GM19328 (cell line): ENCODE results near the gene NAA30.
A peak's percentile ranks its signal among the peaks of the same experiment; 100 is the strongest.

Experiments
- ATAC-seq: cut with Tn5 transposase; IDR thresholded peaks from one replicate; pipeline ENCODE4 v1.9.1; 2021; ENCODE audit warnings: mild to moderate bottlenecking, moderate library complexity; ENCODE audit not compliant: unreplicated experiment

Gene NAA30

DNA sequence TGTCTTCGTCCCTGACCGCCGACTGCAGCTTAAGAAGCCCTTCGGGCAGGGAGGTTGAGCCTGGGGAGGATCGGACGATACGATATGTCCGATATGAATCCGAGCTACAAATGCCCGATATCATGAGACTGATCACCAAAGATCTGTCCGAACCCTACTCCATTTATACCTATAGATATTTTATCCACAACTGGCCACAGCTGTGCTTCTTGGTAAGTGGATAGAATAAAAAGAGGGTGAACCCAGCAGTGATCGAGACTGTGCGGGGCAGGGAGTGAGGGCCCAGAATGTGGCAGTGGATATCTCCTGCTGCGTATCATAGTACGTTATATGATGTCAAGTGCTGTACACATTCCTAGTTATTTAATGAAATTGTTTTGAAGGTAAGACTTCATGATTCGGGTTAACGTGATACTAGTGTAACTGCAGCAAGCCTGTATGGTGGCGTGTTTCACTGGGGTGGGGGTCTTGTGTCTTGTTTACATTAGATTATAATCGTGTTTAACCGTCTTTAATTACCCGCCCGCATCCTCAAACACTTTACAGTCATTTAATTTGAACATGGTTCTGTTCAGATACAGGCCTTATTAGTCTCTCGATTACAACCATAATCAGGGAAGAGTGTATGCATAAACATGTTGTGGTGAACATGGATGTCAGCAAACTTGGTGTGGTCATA, 1.3 kb downstream of the NAA30 start:
- ATAC-seq: no peak

DNA sequence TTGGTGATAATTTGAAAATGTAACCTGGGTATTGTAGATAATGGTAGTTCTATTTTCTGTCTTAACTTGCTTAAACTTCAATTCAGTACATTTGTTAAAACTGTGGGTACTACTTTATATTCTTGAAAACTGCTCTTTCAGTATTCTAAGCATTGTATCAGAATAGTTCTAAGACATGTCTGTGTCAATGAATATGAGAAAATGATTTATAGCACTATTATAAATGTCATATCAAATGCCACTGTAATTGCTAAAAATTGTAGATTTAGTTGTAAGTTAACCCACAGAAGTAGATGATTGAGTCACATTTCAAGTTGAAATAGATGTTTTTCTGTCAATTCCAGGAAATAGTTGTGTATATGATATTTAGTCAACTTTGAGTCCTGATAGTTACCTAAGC, 2.4 kb downstream of the NAA30 start:
- no peak for ATAC-seq

DNA sequence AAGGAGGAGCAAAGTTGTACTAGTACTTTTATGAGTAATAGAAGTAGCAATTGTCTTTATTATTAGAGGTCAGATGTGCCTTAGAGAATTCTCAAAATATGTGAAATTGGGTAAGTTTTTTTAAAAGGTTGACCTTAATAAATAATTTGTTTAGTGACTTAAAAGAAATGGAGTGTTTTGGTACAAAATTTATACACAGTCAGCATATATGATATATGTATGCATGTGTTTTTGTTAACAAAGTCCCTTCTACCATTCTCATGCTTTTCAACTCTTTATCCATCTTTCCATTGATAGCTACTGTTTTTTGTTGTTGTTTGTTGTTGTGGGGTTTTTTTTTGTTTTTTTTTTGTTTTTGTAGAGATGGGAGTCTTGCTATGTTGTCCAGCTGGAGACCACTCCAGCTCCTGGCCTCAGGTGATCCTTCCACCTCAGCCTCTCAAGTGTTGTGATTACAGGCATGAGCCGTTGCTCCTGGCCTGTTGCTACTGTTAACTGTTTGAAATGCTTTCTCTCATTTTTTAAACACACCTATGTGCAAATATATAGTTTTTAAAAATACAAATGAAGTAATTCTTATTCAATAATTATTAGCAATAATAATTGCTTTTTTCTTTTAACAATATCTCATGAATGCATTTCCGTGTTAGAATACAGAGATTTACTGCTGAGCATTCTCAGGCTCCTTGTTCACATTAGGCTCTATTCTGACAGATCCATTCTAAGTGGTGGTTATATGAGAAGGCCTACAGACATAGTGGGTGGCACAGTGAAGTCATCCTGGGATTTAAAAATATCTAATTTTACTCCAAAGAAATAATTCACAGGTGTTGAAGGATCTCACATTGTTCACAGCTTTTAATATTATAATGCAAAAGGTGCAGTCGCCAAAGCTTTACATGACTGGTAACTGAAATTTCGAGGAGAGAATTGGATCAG, 10.4 kb downstream of the NAA30 start:
- no peak for ATAC-seq

DNA sequence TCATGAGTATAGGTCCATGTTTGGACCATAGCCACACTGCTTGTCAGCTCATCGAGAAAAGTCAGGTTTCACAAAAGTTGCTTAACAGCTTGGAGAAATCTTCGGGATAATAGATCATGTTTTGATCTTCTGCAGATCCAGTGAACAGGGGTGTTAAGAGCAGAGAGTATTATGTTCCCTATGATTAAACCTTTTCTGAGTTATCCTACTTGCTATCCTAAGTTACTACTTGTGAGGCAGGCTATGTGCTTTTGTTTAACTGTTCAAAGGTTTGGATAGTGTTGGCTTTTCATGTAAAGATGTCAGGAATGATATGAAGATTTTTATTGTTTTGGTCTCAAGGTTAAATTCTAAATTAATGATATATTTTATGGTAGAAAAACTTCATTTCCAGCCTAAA, 11.1 kb downstream of the NAA30 start:
- ATAC-seq: no peak

- ATAC-seq: no peak
These were observed 11.9 kb downstream of the NAA30 start for GRCh38 chr14:57402173-57402852.

GRCh38 chr14:57403521-57403864, 13.1 kb downstream of the NAA30 start:
- ATAC-seq: no peak

DNA sequence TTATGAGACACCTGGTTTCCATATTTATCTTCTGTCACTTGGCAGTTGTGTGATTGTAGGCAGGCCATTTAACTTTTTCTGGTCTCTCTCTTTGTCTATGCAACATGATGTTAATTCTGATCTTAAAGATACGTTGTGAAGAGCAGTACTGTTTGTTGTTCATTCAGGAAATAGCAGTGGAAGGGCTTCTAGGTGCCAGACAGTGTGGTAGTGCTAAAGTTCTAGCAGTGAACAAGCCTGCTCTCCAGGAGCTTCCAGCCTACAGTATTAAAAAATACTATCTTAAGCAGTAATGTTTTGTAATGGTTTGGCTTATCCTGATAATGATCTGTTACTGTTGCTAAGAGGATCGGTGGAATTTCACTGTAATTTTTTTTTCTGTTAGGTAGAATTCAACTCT, 15.2 kb downstream of the NAA30 start:
- ATAC-seq: no peak

- ATAC-seq: no peak
These were observed 17.7 kb downstream of the NAA30 start for GRCh38 chr14:57408037-57408436.

- ATAC-seq: no peak
These were observed 18.2 kb downstream of the NAA30 start for GRCh38 chr14:57408634-57409033.

DNA sequence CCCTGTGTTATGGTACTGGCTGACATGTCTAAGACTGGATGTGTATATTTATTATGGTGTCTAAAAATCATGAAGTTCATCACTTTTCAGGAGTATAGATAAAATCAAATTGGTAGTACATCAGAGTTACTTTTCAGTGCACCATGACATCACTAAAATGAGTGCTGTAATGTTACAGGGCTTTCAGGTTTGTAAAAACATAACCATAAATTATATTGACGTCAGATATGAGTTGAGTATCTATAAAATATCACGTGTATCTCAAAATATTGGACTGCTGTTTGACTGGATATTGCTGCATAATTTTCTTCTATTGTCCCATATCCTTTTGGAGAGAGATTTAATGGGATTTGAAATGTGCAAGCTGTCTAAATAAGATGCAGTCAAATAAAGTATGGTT, 22.0 kb downstream of the NAA30 start:
- no peak for ATAC-seq

DNA sequence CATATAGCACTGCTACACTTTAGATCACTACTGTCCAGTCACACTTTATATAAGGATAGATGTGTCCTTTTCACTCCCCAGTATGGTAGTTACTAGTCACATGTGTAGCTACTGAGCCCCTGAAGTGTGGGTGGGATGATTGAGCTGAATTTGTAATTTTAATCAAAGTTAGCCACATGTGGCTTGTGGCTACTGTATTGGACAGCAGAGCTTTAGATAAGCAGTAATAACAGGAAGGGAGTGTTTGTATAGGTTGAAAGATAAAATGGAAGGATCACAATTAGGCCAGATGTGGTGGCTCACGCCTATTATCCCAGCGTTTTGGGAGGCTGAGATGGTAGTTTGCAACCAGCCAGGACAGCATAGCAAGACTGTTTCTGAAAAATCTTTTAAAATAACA, 23.5 kb downstream of the NAA30 start:
- no peak for ATAC-seq

GRCh38 chr14:57417228-57417627, 26.8 kb downstream of the NAA30 start:
- no peak for ATAC-seq

- no peak for ATAC-seq
These were observed 28.6 kb downstream of the NAA30 start for GRCh38 chr14:57418999-57419398.

GRCh38 chr14:57420033-57420432, 29.6 kb downstream of the NAA30 start:
- ATAC-seq: no peak

GRCh38 chr14:57420986-57421385, 30.6 kb downstream of the NAA30 start:
- ATAC-seq: no peak

GRCh38 chr14:57435923-57436322, 45.5 kb downstream of the NAA30 start:
- ATAC-seq: no peak

DNA sequence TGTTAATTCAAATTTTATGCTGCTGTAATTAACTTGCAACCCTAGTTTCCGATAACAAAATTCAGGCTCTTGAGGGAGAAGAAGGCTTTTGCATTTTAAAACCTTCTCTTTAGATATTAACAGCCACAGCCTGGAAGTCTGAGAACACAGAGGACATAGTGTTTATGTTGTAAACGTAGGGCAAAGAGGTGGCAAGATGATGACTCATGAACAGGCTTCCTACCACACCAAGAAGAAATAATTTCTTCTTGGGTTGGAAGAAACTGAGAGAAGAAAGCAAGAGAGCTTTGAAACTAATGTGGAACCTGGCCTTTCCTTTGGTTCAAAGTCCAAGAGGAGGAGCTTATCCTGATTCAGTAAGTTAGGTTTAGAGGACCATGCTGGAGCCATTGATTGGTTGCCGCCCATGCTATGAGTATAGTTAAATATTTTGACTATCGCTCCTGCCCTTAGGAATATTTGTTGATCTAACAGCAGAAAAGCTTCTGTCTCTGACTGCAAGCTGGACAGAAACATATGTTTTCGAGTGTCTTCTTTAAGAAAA, 71.5 kb downstream of the NAA30 start:
- ATAC-seq: no peak

DNA sequence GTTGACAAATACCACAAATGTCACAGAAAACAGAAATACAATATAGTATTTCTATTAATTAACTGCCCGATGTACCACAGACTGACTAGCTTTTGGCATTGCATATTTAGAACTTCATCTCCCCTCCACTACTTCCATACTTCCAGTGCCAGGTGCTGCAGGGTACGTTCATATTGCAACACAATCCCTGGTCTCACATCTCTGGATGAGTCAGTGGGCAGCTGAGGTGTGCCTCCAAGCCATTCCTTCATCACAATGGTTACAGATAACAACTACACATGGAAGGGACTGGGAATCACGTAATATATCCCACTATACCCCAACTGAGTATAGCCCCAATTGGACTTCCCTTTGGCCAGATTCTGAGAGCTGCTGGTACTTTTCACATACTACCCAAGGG, 72.2 kb downstream of the NAA30 start:
- ATAC-seq: no peak

DNA sequence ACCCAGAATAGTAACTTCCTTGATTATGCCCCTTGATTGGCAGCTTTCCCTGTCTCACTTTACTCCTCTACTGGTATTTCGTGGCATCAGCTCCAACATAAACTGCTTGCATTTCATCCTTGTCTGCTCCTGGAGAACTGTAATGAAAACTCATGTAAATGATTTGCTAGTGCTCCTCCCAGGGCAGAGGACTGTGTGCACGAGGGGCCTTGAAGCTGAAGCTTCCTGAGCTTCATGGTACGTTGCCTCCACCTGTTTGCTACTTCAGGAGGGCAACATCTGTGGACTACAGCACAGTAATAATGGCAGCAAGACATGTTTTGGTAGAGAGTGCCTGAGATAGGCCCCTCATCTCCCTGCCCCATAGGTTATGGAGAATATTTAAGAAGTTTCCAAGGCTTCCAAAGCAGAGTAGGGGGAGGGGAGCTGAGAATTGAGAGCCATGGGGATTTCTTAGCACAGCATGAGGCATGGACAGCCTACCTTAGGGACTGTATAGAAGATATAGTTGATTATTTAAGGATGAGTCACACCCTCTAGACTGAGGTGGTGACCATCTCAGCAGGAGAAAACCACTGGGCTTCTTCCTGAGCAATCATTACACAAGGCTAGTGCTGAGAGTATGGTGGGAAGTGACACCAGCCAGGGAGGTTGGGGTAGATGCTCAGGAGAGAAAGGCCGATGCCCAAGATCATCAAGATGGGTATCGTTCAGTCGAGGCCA, 73.8 kb downstream of the NAA30 start:
- peak; percentile 65 for ATAC-seq
